SK-N-MC (cell line): ENCODE data around the gene REEP5.

Experiments used
- EZH2 ChIP-seq: fragments of 200-600 bp; sonication (generic); IDR thresholded peaks from one replicate; pipeline ENCODE4 v1.6.1; 2017; ENCODE audit warnings: antibody characterized with exemption
- FOXP2 ChIP-seq: optimal IDR thresholded peaks from 2 replicates; pipeline ENCODE3; 2011; ENCODE audit warnings: mild to moderate bottlenecking, moderate library complexity; ENCODE audit not compliant: insufficient read depth; ENCODE audit errors: extremely low read length, control extremely low read depth
- POLR2AphosphoS5 ChIP-seq: IDR thresholded peaks from 2 replicates; pipeline ENCODE4 v1.6.1; 2012; ENCODE audit warnings: mild to moderate bottlenecking, low read depth, low read length, borderline replicate concordance

- TF ChIP-seq POLR2AphosphoS5: no peak
- no peak for TF ChIP-seq EZH2
- no peak for TF ChIP-seq FOXP2
Measured at GRCh38 chr5:112833971-112834370, 88.1 kb downstream of the REEP5 start.
